KG1 (cell line): Measurements from ENCODE around the gene CCND3.
A peak's percentile ranks its signal among the peaks of the same experiment; 100 is the strongest.
"Not testable (repeated sequence)": the region's sequence is repeated elsewhere in the genome, so short reads cannot be mapped to it uniquely, and the experiment has no call there.

Experiments used
- DNase-seq: peaks from one replicate; lab custom pipeline; 2025; lab: John Stamatoyannopoulos, UW

Gene CCND3

GRCh38 chr6:41947581-41948220, 6.1 kb upstream of the CCND3 start:
- DNase-seq = no peak

- no peak for DNase-seq
Observed at GRCh38 chr6:41943456-41943855, 1.8 kb upstream of the CCND3 start.

DNA sequence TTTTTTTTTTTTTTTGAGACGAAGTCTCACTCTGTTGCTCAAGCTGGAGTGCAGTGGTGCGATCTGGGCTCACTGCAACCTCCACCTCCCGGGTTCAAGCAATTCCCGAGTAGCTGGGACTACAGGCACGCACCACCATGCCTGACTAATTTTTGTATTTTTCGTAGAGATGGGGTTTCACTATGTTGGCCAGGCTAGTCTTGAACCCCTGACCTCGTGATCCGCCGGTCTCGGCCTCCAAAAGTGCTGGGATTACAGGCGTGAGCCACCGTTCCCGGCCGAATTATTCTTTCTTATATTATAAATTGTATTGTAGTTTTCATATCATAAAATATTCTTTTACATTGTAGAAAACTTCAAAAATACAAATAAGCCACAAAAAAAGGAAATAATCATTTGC, 1.3 kb upstream of the CCND3 start:
- not testable (repeated sequence) for DNase-seq

DNA sequence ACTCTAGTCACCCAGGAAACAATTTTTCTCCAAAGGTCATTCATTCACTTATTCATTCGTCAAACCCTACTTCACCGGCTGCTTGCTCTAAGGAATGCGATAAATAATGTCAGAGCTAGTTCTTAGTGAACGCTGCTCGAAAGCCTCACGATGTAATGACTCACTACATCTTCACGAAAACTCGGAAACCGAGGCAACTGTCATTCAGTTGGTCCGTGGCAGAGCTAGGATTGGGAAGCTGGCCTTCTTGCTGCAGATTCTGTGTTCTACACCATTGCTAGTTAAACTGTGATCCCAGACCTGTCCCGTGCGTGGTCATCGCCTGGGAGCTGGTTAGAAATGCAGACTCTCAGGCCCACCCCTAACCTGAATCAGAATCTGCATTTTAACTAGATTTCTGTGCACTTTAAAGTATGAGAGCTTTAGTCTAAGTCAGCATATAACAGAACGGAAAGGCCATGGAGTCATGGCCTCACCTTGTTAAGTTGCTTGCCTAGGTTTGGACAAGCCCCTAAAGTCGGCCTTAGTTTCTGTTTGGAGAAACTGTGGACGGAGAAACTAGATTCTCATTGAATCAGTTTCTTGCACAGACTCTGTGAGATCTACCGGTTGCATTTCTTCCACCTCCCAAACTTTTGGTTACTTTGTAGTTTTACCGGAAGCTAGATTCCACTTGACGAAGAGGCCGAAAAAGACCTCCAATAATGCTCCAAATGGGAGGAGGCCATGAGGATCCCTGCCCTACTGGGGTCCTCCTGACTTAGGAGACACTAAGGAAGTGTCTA, 651 bp upstream of the CCND3 start:
- DNase-seq = no peak

DNA sequence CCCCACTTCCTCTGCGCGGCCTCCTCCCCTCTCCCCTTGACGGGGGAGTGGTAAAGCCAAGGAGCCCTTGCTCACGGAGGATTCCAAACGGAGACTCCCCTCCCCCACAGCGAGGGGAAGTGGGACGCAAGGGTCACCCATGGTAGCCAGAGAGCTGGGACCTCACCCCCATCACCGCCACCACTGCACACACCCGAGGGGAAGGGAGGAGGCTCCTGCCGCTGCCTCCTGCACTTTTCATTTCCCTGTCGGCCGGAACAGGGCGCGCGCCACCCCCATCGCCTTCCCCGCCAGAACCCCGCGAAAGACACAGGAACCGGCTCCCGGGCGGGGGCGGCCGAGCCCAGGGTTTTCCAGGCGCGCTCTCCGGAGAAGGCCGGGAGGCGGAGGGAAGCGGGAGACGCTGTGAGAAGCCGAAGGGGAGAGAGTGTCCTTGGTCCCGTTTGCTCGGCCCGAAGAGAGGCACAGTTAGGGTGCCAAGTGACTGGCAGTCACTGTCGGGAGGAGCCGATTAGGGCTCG, 789 bp downstream of the CCND3 start:
- peak; percentile 47 for DNase-seq

DNA sequence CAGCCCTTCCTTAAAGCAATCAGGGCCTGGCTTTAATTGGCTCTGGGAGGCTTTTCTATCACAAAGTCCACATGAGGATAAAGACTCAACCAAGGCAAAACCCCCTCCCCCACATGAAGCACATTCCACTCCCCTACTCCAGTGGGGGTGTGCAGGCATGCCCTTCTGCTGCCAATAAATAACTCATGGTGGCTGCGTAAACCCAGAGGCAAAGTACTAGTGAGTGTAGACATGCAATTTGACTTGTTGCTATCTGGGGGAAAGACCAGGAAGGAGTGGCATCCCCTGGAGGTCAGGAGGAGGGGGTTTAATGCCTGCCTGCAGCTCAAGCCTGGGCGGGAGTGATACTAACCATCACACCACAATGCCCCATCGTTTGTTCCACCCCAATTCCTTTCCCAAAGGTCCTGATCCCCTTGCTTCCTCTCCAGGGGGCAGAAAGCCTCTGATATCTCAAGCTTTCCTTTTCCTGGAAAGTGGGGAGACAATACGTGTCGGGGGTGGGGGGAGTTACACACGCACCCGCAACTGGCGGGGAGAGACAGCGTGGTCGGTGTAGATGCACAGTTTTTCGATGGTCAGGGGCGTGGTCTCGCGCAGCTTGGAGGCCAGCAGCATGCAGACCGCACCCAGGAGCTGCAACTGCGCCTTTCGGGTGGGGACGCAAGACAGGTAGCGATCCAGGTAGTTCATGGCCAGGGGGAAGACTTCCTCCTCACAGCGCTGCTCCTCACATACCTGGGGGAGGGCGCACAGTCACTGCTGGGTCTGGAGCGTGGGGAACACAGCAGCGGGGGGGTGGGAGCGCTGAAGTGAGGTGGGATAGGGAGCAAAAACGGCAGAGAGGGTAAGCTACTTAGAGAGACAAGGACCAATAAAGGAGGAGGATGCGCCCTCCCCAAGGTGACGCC, 1.5 kb downstream of the CCND3 start:
- no peak for DNase-seq

- peak; percentile 56 for DNase-seq
Observed at GRCh38 chr6:41939176-41939847, 2.3 kb downstream of the CCND3 start.

DNA sequence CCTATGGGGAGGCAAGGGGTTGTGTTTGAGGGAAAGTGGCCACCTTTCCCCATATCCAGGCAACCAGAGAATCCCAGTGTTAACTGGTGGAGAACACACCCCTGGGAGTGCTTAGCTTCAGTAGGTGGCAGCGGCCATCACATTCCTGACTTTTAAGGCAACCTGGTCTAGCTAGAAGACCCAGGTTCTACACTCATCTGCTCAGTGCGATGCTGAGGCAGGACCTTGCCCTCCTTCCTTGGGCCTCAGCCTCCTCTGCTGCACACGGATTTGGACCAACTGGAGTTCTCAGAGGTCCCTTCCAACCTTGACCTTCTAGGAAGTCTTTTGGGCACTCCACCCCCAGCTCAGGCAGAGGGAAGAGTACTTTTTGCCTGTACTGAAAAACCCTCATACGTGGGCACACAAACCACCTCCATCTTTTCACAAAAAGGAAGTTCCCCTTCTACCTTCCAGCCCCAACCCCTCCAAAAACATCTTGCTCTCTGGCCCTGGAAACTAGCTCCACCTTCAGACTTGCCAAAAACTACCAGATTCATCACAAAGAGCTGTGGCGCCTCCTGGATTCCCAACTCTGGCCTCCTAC, 2.9 kb downstream of the CCND3 start:
- no peak for DNase-seq

DNA sequence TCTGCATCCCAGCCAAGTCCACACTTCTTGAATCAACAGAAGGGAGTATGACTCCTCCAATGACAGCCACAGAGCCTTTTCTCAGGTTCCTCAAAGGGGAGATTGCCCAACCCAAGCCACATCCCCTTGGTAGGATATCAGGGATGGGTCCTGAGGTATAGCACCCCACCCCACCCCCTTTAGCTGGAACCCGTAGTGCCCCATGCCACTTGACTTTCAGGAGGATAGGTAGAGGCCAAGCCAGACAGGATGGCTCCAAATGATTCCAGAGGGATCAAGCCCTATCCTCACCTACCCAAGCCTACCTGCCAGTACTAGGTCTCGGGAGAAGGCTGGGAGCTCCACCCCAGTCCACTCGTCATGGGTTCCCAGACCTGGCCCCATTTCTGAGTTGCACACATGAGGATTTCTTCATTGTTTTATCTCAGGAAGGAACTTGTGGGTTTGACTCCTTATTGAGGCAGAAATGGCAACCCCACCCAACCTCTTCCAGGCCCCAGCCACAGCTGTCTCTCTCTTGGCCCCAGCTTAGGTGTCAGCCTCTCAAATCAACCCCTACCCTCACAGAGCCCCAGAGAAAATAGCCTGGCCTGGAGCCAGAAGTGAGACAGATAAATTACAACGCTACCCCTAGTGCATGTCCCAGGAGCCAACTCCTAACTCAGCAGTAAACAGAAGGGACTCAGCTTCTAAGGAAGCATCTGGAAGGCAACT, 3.6 kb downstream of the CCND3 start:
- DNase-seq = peak; percentile 74

DNA sequence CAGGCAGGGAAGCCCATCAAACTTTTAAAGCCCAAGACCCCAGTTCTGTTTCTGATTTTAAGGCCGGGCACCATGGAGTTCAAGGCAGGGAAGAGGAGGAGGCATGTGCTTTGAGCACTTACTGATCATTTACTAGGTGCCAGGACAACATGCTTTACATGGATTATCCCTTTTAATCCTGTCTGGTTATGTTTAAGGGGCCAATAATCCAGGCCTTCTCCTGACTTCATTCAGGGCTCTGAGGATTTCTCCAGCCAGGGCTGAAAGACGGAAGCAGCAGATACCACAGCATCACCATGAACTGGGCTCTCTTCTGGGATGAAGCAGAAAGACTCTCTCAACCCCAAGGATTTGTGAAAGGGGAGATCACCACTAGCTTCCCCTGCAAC, 4.1 kb downstream of the CCND3 start:
- DNase-seq = no peak

DNA sequence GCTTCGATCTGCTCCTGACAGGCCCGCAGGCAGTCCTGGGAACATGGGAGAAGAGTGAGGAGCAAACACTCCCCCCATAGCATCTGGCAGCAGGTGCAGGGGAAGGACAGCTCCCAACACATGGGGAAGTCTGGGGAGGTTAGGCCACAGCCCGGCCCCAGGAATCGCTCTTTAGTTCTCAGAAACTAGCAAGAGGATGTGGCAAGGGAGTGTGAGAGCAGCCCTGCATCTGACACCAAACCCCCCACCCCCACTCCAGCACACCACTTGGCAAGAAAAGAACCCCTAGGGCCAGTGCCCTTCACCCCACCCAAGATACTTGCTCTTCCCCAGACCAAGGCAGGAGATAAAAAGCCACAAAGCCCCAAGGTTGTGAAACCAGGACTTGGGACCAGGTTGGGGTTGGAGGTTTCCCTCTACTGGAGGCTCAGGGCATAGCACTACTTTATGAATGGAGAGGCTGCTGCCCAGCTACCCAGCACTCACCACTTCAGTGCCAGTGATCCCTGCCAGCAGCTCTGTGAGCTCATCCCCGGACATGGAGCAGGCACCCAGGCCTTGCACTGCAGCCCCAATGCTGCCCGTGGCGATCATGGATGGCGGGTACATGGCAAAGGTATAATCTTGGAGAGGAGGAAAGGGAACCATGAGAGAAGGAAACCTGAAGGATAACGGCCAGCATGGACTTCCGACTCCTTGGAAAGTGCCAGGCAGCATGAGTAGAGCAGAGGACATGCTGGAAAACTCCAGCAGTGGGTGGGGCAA, 5.4 kb downstream of the CCND3 start:
- peak; percentile 91 for DNase-seq

DNA sequence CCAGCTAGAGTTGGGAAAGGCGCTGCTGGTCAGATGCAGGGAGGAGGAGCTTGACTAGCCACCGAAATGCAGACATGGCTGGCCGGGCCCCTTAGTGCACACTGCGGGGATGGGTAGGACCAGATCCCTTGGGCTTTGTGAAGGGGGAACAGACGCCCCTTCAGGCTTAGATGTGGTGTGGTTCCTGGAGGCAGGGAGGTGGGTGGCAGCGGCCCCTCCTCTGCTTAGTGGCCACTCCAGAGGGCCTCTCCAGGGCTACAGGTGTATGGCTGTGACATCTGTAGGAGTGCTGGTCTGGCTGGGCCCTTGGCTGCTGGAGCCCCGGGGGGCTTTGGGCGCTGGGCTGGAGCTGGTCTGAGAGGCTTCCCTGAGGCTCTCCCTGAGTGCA, 5.9 kb downstream of the CCND3 start:
- no peak for DNase-seq

DNA sequence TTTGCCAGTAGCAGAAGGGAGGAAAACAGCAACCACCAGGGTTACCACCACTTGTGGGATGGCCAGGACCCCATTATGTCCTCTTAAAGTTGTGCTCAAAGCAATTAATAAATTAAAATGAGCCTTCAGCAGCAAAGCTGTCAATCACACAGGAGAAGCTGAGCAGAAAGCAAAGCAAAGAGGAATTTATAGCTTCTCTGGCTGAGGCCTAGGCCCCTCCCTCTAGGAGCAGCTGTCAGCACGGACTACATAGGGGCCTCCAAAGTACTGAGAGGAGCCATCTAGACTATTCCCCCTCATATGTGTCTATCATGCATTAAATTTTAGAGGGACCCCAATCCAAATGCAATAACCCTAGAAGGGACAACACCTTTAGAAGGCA, 6.4 kb downstream of the CCND3 start:
- DNase-seq = no peak

- DNase-seq = no peak
Observed at GRCh38 chr6:41934278-41935192, 7.1 kb downstream of the CCND3 start.

DNA sequence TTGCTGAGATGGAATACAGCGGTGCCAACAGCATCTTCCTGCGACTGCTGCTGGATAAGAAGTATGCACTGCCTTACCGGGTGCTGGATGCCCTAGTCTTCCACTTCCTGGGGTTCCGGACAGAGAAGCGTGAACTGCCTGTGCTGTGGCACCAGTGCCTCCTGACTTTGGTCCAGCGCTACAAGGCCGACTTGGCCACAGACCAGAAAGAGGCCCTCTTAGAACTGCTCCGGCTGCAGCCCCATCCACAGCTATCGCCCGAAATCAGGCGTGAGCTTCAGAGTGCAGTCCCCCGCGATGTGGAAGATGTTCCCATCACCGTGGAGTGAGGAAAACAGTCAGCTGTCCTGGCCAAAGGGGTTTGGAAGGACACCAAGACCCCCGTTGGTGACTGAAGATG, 9.2 kb downstream of the CCND3 start:
- no peak for DNase-seq

DNA sequence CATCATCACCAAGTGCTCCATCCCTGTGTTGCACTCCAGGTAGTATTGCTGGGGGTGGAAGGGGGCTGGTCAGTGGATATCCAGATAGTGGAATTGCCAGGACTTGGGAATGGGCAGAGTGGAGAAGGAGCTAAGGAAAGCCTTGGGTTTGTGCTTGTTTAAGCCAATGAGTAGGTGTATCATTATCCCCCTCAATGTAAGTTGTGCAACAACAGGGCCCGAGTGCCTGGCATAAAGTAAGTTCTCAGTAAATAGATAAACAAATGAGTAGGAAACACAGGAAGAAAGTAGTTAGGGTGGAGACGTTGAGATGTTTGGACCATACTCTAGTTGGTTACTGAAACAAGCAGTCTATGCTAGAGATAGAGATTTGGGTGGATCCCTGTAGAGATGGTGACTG, 9.8 kb downstream of the CCND3 start:
- DNase-seq = no peak

- DNase-seq = no peak
Observed at GRCh38 chr6:41929924-41930323, 11.7 kb downstream of the CCND3 start.

- no peak for DNase-seq
Observed at GRCh38 chr6:41927253-41927652, 14.4 kb downstream of the CCND3 start.

DNA sequence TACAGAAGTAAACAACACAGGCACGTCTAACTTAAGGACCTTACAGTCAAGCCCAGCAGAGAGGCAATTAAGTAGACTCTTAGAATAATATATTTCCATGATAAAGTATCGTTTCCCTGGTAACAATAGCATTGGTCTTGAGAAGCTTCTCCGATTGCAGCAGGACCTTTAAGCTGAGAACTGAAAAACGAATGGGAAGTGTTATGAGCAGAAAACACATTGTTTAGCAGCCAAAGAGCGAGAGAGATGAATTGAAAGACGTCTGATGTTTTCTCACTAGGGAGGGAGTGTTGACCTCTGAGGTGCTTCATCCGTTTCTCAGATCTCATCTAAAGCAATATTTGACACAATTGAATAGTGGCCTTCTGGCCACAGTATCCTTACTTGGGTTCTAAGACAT, 19.5 kb downstream of the CCND3 start:
- DNase-seq = no peak
